Measurements from ENCODE around the gene MACROD2.

Gene MACROD2

DNA sequence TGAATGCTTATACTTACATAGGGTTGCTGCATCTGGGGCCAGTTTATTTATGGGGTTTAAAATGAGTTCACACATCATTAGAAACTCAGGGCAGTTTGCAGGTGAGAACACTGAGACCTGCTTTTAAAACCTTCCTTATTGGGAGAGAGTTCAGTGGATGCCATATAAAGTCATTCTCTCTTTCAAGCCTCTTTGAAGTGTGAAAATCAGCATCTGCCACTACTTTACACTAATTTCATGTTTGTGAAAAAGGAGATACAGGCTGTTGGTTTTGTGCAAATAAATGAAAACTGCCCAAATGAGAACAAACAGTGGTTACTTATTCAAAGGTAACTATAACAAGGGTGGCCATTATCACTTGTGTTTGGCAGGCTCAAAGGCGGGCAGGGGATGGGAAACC is 2047.4 kb downstream of the MACROD2 start:
- in situ Hi-C loops (cut with MboI; ENCODE audit: low sequenced_read_pairs), result no loop called here

DNA sequence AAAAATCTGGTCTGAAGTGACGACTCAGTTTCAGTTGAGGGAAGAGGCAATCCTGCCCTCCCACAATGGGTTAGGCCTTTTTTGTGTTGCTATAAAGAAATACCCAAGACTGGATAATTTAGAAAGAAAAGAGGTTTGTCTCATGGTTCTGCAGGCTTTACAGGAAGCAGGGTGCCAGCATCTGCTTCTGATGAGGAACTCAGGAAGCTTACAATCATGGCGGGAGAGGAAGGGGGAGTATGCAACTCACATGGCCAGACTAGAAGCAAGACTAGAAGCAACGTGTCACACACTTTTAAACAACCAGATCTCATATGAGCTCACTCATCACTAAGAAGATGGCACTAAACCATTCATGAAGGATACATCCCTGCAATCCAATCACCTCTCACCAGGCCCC is 2048.6 kb downstream of the MACROD2 start:
- in situ Hi-C loops (cut with MboI; ENCODE audit: low sequenced_read_pairs), result no loop called here

GRCh38 chr20:16048876-16049275 is 2053.6 kb downstream of the MACROD2 start:
- in situ Hi-C loops (cut with MboI; ENCODE audit: low sequenced_read_pairs), result no loop called here

GRCh38 chr20:16049529-16050093 is 2054.3 kb downstream of the MACROD2 start:
- in situ Hi-C loops (cut with MboI; ENCODE audit: low sequenced_read_pairs), result no loop called here

GRCh38 chr20:16050366-16050765 is 2055.1 kb downstream of the MACROD2 start:
- in situ Hi-C loops (cut with MboI; ENCODE audit: low sequenced_read_pairs), result no loop called here

DNA sequence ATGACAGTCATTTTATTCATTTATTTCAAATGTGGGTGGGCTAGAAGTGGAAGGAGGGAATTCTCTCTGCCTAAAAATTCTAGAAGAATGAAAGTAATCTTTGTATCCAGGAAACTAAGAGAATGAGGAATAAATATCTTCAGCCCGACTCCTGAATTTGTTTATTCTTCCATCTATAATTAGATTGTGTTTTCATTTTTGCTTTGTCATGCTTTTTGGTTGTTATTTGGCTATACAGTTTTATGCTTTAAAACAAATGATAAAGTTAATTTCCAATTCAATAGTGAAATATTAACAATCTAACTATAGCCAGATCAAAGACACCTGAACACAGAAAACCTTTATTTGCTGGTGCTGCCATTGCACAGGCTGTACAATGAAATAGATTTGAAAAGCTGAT is 2056.7 kb downstream of the MACROD2 start:
- in situ Hi-C loops (cut with MboI; ENCODE audit: low sequenced_read_pairs), result no loop called here

GRCh38 chr20:16052456-16052855 is 2057.1 kb downstream of the MACROD2 start:
- in situ Hi-C loops (cut with MboI; ENCODE audit: low sequenced_read_pairs), result no loop called here

DNA sequence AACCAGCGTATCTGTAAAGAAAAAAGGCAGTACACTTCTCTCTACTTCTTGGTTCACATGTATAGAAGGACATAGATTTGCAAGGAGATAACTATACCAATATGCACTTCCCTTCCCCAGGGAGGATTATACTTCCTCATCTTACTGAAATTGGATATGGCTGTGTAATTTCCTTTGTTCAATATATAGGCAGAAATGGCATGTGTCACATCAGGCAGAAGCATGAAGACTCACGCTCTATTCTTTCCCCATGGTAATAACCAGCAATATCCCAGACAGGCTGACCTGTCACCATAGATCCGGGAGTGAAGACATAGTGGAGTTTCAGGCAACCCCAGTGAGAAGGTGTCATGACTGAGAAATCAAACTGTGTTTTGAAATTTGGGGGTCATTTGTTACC is 2059.7 kb downstream of the MACROD2 start:
- in situ Hi-C loops (cut with MboI; ENCODE audit: low sequenced_read_pairs), result no loop called here

DNA sequence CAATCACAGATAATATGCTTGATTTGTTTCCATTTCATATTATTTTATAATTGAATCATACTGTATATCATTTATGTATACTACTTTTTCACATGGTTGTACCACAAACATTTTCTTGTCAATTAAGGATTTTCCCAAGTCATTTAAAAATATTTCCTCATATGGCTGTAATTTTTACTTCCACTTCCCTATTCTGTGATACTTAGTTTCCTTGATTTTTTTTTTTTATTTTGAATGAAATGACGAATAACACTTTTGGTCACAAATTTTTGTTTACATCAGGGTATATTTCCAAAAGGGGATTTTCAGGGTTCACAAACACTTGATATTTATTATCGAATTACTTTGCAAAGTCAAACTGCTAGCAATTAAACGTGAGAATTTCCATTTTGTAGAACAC is 2062.3 kb downstream of the MACROD2 start:
- in situ Hi-C loops (cut with MboI; ENCODE audit: low sequenced_read_pairs), result no loop called here

GRCh38 chr20:16058268-16058667 is 2063.0 kb downstream of the MACROD2 start:
- in situ Hi-C loops (cut with MboI; ENCODE audit: low sequenced_read_pairs), result no loop called here

GRCh38 chr20:16059841-16060240 is 2064.5 kb downstream of the MACROD2 start:
- in situ Hi-C loops (cut with MboI; ENCODE audit: low sequenced_read_pairs), result no loop called here

- in situ Hi-C loops (cut with MboI; ENCODE audit: low sequenced_read_pairs), result no loop called here
Observed at GRCh38 chr20:16061351-16061750, 2066.0 kb downstream of the MACROD2 start.

DNA sequence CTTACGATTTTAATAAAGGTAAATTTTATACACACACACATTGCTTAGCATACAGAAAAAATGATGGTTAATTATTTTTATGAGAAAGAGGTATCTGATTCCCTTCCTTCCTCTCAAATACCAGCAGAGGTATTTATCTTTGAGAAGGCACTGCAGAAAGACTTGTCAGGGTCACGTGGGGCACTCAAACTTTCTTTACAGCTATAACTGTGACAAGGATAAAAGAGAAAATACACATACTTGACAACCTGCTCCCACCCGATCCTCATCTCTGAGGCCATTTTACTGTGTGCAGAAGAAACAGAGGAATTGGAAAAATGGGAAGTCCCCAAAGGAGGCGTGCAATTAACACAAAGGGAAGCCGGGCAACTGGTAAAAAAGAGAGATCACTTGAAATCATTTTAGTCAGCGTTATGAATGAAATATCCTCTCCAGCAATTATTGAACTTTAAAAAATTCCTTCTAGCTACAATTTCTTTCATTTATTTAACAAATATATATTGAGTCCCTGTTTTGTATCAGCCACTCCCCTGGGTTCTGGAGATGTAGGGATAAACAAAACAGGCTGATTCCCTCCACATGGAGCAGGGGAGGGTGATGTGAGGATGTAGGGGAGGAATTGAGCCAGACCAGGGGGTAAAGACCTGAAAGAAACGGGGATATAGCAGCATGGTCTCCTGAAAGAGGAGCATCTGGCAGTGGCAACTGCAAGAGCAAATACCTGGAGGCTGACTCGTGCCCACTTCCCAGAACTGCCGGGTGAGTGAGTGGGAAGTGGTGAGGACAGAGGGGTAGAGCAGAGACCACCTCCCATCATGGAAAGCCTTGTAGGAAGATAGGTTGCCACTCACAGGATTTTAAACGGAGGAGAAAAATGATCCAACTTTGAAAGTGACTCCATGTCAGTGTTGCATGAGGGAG is 2067.6 kb downstream of the MACROD2 start:
- in situ Hi-C loops (cut with MboI; ENCODE audit: low sequenced_read_pairs), result no loop called here

DNA sequence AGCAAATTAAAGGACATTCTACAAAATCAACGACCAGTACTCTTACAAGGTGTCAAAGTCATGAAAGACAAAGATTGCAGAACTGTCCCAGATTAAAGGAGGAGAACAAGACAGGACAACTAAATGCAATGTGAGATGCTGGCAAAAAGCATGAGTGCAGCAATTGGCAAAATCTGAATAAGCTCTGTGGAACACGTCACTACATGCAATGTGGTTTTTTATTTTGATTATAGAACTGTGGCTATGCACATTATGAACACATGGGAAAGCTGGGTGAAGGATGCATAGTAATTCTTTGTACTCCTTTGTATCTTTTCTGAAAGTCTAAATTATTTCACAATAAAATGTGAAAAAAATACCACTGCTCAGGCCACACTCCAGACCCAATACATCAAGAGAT is 2068.6 kb downstream of the MACROD2 start:
- in situ Hi-C loops (cut with MboI; ENCODE audit: low sequenced_read_pairs), result no loop called here

GRCh38 chr20:16064989-16065707 is 2069.8 kb downstream of the MACROD2 start:
- in situ Hi-C loops (cut with MboI; ENCODE audit: low sequenced_read_pairs), result no loop called here

- in situ Hi-C loops (cut with MboI; ENCODE audit: low sequenced_read_pairs), result no loop called here
Observed at GRCh38 chr20:16066571-16066970, 2071.3 kb downstream of the MACROD2 start.

DNA sequence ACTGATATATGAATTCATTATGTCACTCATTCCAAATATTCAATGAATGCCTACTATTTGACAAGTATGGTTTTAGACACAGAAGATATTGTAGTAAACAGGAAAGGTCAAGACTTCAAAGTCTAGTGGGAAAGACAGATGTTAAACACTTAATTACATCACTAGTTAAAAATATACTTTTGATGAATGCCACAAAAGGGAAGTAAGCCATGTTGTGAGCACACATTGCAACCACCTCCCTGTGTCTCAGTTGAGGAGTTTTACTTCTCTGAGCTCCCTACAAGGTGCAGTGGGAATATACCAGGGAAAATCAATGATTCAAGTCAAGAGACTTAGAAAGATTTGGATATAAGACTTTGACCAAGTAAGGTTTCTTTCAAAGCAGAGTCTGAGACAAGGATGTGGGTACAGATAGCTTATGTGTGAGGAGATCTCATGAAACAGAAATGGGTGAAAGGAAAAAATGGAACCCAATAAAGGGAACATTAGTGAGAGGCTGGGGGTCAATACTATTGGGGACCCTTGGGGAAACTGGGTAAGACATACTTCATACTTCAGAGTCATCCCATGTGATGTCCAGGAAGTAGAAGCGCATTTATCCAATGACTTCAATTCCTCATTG is 2074.2 kb downstream of the MACROD2 start:
- in situ Hi-C loops (cut with MboI; ENCODE audit: low sequenced_read_pairs), result no loop called here

- in situ Hi-C loops (cut with MboI; ENCODE audit: low sequenced_read_pairs), result no loop called here
Observed at GRCh38 chr20:16072220-16072619, 2076.9 kb downstream of the MACROD2 start.

GRCh38 chr20:16078172-16078898 is 2083.0 kb downstream of the MACROD2 start:
- in situ Hi-C loops (cut with MboI; ENCODE audit: low sequenced_read_pairs), result no loop called here

- in situ Hi-C loops (cut with MboI; ENCODE audit: low sequenced_read_pairs), result no loop called here
Observed at GRCh38 chr20:16081421-16081820, 2086.1 kb downstream of the MACROD2 start.

Data from HL-60/S4 (cell line).